Stimulated activated CD4-positive, alpha-beta T cell treated with anti-CD3 and anti-CD28 coated beads, Interleukin-4, amount 100 ng/mL, for 1 hour (primary cell): Measurements from ENCODE around the gene BSDC1.
"Not testable (repeated sequence)": the region's sequence is repeated elsewhere in the genome, so short reads cannot be mapped to it uniquely, and the experiment has no call there.

ENCODE experiments used
- DNase-seq: peaks from one replicate; pipeline ENCODE4 v3.0.0-alpha.2; 2020

The BSDC1 gene, protein sequence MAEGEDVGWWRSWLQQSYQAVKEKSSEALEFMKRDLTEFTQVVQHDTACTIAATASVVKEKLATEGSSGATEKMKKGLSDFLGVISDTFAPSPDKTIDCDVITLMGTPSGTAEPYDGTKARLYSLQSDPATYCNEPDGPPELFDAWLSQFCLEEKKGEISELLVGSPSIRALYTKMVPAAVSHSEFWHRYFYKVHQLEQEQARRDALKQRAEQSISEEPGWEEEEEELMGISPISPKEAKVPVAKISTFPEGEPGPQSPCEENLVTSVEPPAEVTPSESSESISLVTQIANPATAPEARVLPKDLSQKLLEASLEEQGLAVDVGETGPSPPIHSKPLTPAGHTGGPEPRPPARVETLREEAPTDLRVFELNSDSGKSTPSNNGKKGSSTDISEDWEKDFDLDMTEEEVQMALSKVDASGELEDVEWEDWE

DNA sequence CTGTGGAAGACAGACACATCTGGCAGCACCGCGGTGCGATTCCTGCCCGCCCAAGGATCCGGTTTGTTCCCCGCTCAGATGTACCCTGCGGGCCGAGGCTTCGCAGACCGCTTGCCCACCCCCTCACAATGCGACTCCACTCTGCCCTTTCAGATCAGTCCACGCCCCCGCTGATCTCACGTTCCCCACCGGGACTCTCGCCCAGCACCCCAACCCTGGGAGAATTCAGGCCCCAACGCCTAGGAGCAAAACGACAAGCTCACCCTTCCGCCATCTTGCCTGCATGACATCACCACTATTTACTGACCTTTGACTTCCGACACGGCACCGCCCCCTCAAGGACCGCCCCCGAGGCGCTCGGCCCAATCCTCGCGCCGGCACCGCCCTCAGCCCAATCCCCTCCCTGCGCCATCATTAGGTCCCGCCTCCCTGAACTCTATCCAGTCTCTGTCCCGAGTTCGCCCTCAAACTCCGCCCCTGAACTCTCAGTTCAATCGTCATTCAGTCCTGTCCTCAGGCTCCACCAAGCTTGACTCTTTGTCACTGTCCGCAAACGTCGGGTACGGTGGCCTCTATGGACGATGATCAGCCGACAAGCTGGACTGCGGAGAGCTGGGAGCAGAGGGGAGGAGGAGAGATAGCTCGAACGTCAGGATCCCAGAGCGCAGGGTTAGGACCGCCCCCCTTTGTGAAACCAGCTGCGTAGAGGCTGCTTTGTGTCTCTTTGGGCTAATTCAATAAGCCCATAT is at the start of gene BSDC1:
TSS of gene BSDC1 (minus strand) at position 301 of the 749 bp plus-strand sequence. CDS start at position 274, 27 bp downstream.
- DNase-seq = peak; percentile 98

DNA sequence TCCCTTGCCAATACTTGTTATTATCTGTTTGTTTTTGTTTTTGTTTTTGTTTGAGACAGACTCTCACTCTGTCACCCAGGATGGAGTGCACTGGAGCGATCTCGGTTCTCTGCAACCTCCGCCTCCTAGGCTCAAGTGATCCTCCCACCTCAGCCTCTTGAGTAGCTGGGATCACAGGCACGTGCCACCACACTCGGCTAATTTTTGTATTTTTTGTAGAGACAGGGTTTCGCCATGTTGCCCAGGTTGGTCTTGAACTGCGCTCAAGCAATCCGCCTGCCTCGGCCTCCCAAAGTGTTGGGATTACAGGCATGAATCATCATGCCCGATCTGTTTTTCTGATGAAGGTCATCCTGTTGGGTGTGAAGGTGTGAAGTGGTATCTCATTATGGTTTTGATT is 47.2 kb upstream of the BSDC1 start:
- DNase-seq = not testable (repeated sequence)

GRCh38 chr1:32438777-32439176 is 44.5 kb upstream of the BSDC1 start:
- DNase-seq = not testable (repeated sequence)

- DNase-seq = no peak
Observed at GRCh38 chr1:32438136-32438535, 43.9 kb upstream of the BSDC1 start.

GRCh38 chr1:32431736-32432400 is 37.6 kb upstream of the BSDC1 start:
- DNase-seq = no peak

DNA sequence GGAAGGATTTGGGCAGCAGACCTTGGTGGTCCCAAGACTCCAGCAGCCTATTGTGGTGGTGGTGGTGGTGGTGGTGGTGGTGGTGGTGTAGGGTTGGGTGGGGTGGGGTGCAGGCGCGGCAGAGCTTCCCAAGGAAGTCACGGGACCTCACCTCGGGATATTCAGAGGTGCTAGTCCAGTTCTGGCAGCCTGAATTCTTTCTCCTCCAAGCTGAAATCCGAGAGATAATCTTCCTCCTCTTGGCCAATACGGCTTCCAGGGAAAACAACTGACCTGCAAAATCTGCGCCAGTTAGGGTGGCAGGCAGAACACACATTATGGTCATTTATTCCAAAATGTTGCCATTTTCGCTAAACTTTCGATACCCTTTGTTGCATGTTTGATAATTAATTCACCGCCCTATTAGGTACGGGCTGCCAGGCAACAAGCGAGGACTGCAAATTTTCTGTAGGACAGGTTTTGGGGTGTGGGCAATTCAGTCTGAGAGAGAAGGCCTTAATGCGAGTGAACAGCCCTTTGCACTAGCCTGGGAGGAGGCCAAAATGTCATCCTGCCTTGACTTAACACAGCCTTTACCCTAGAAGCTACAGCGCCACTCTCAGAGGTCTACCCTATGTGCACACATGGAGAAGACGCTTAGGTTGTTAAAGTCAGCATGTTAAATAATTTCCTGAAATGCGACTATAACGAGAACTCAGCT is 33.2 kb upstream of the BSDC1 start:
- DNase-seq = no peak

- no peak for DNase-seq
Observed at GRCh38 chr1:32426489-32427255, 32.4 kb upstream of the BSDC1 start.

DNA sequence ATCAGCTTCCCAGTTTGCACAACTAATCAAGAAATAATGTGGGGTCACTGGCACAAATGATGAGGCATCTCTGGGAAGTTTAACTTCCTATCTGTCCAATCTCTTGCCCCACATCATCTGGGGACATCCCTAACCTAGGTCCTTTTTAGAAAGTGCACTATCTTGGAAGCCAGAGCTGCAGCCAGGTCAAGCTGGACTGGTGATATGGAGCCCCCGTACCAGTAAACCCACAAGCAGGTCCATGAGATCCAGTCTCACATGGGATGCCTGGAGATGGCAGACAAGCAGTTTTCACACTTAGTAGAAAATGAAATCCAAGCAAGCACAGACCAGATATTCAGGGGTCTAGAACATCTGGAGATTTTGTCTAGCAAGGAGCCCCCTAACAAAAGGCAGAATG is 27.5 kb upstream of the BSDC1 start:
- DNase-seq = no peak

DNA sequence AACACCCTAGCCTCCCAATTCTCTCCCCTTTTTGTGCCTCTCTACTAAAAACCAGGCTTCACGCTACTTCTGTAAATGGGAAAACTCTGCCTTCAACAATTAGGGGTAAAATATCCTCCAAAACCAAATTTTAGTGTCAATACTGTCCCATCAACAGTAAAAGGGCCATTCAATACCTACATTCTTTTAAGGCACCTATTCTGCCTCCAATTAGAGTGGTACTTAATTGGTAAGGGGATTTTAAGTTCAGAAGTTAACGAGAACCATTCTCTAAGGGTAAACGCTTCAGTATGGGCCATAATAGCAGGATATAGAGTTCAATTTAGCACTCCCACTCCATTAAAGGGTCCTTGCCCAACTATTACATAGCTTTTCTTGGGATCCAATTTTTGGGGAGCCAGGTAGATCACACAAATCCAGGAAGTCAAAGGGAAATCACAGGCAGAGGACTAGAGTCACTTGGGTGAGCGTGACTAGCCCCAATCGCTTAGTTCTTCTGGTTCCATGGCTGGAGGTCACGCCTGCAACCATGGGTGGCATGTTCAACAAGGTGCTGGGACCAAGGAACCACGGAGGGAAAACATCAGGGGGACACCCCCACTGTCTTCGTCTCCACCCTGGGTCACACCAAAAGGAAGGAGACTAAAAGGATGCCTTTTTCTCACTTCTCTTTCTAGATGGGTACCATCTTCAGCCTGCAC is 20.1 kb upstream of the BSDC1 start:
- no peak for DNase-seq

DNA sequence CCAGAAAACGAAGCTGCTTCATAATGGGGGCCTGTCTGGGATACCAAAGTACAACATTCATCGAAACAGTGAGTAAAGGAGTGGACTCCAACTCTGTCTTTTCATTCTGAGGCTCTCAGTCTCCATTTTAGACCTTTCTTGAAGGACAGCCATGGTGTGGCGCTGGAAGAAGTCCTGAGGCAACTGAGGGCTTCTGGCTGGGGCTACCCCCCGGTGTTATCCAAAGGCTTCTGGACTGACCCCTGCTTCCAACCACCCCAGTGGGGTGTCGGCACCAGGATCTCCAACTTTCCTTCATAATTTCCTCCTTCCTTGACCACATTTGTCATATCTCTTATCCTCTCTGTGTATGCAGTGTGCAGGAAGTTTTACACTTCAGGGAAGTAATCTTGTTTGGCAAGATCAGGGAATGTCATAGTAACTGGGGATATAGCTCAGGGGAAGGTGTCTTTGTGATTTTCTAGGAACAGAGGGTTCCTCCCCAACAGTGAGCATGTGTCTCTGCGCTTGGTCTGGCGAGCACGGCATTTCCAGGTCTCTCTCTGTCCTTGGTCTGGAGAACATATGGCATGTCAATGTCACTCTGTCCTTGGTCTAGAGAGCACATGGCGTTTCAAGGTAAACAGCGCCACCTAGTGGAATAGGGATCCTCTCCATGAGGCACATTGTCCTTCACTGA is 19.4 kb upstream of the BSDC1 start:
- peak; percentile 59 for DNase-seq

GRCh38 chr1:32411261-32411660 is 17.0 kb upstream of the BSDC1 start:
- DNase-seq = no peak

GRCh38 chr1:32406629-32407111 is 12.4 kb upstream of the BSDC1 start:
- no peak for DNase-seq

GRCh38 chr1:32405672-32406467 is 11.6 kb upstream of the BSDC1 start:
- DNase-seq = no peak

- DNase-seq = no peak
Observed at GRCh38 chr1:32404946-32405345, 10.7 kb upstream of the BSDC1 start.

DNA sequence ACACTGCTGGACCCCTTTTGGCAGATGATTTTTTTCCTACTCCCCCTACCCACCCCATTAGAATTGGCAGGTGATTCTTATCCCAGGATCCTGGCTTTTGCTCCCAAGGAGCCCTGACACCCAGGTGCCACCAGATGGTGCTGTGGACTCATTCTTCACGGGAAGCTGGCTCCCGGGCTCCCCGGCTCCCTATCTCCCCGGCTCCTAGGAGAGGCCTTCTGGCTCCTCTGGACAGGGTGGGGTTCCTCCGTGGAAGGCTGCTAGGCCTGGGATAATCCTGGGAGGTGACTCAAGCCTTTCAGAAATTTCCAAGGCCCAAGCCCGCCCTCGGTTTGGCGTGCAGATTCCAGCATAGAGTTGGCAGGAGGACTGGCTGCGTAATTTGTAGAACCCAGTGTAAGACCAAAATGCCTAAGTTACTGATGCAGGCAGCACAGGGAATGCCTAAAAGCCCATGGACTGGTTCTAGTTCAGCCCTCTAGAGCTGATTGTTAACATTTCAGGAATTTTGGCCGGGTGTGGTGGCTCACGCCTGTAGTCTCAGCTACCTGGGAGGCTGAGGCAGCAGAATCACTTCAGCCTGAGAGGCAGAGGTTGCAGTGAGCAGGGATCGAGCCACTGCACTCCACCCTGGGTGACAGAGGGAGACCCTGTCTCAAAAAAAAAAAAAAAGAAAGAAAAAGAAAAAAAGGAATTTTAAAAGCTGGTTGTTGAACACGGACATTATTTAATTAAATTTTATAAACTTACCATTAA is 6.8 kb upstream of the BSDC1 start:
- peak; percentile 56 for DNase-seq

DNA sequence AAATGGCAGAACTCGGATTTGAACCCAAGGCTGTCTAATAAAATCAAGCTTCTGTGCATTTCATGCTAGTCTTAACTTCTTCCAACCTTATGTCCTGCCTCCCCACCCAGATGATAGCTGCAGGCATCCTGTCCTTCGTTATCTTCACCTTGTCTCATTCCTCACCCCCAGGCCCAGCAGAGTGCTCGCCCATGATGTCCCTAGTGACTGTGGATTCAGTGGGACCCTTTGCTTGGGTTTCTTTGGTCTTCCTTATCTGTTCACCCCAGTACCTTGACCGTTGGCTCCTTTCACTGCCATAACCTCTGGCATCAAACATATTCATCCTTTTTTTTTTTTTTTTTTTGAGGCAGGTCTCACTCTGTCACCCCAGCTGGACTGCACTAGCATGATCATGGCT is 5.6 kb upstream of the BSDC1 start:
- no peak for DNase-seq

DNA sequence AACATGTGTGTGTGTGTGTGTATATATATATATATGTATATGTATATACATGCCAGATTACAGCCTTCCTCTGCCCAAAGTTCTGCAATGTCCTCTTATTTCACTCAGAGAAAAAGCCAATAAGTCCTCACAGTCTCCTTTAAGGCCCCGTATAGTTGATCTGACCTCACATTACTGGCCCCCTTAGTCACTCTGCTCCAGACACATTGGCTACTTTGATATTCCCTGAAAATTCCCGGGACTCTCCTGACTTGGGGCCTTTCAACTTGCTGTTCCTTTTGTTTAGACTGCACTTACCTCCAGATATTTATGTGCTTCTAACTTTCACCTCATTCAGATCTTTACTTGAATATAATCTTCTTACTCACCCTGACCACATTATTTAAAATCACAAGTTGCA is 4.2 kb upstream of the BSDC1 start:
- DNase-seq = no peak

DNA sequence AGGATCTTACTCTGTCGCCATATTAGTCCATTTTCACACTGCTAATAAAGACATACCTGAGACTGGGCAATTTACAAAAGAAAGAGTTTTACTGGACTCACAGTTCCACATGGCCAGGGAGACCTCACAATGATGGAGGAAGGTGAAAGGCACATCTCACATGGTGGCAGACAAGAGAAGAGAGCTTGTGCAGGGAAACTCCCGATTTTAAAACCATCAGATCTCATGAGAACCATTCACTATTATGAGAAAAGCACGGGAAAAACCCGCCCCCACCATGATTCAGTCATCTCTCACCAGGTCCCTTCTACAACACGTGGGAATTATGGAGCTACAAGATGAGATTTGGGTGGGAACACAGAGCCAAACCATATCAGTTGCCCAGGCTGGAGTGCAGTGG is 2.3 kb upstream of the BSDC1 start:
- not testable (repeated sequence) for DNase-seq

DNA sequence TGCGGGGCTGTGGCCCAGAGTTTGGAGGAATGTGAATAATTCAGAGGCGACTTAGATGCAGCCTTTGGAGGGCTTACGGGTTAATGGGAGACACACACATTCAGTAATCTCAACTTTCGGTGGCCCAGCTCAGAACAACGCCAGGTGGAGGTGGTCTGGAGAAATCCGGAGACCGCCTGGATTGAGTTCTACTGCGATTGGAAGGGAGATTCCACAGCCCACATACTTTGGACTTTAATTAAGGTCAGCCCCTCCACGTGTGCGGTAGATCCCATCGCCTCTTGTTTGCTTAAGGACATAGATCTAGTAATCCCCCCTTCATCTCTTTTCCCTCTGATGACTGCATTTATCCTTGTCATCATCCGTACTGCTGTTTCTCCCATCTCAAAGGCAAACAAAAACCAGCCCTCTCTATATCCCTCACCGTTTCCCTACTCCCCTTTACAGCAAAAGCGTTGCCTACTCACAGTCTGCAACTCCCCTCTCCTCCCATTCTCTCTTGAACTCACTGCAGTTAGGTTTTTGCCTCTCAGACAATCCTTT is 720 bp upstream of the BSDC1 start:
- no peak for DNase-seq
